H1 (cell line): ENCODE results near the gene CYP27B1. TPM values are rescaled to one million over a fixed set of nuclear protein-coding genes. Genes with fewer than 3 reads are reported as not detected.
A peak's percentile ranks its signal among the peaks of the same experiment; 100 is the strongest.

Source experiments
- CTCF ChIA-PET: fragments of 300-600 bp; sonication (Branson Sonifier 250); formaldehyde crosslinking; loops from one replicate; lab custom pipeline; 2021; ENCODE audit not compliant: partially characterized antibody; lab: Charles Lee
- POLR2A ChIA-PET: fragments of 300-600 bp; sonication (Branson Sonifier 250); formaldehyde crosslinking; loops from one replicate; lab custom pipeline; 2021; ENCODE audit warnings: inconsistent platforms; ENCODE audit not compliant: partially characterized antibody; lab: Charles Lee
- DNase-seq, 2 experiments: peaks; one replicate each; pipeline versions ENCODE4 v3.0.0 to v3.0.0-alpha.2; 2010 to 2022; ENCODE audit warnings: low spot score in 2 of 2, low read depth in 1 of 2, mixed read lengths in 1 of 2
- FAIRE-seq: peaks from 2 replicates; lab custom pipeline; 2011; peaks lifted over from hg19 to GRCh38; lab: Jason Lieb, UNC
- H2AFZ ChIP-seq: 2 replicates; pipeline ENCODE4 v1.8.1; 2012; ENCODE audit warnings: low read length, inconsistent platforms
- H2AK5ac ChIP-seq: 2 replicates; pipeline ENCODE4 v1.6.1; 2013; ENCODE audit warnings: low read depth, low read length
- H2BK120ac ChIP-seq: replicated peaks from 2 replicates; pipeline ENCODE3; 2013; ENCODE audit warnings: low read depth, low read length, inconsistent platforms
- H2BK12ac ChIP-seq: 2 replicates; pipeline ENCODE4 v1.6.1; 2013; ENCODE audit warnings: low read depth, low read length
- H2BK15ac ChIP-seq: 2 replicates; pipeline ENCODE4 v1.6.1; 2013; ENCODE audit warnings: low read length
- H2BK20ac ChIP-seq: 2 replicates; pipeline ENCODE4 v1.6.1; 2013; ENCODE audit warnings: low read length
- H2BK5ac ChIP-seq: 2 replicates; pipeline ENCODE4 v1.6.1; 2013; ENCODE audit warnings: low read depth, low read length
- H3K14ac ChIP-seq: 2 replicates; pipeline ENCODE4 v1.6.1; 2013; ENCODE audit warnings: inconsistent platforms; ENCODE audit not compliant: insufficient read length
- H3K18ac ChIP-seq: 2 replicates; pipeline ENCODE4 v1.6.1; 2013; ENCODE audit warnings: low read length; ENCODE audit errors: extremely low read depth
- H3K23ac ChIP-seq: 2 replicates; pipeline ENCODE4 v1.6.1; 2013; ENCODE audit warnings: inconsistent platforms; ENCODE audit not compliant: insufficient read length
- H3K23me2 ChIP-seq: 2 replicates; pipeline ENCODE4 v1.6.1; 2013; ENCODE audit warnings: low read depth, low read length
- H3K27ac ChIP-seq: 2 replicates; pipeline ENCODE4 v1.6.1; 2011; ENCODE audit warnings: low read depth, low read length, inconsistent platforms
- H3K27me3 ChIP-seq, 4 experiments: replicated peaks in 1 of 4; 1 replicate in 1 of 4; 2 replicates in 3 of 4; pipeline versions ENCODE4 v1.6.1 to v1.8.1; 2011 to 2013; ENCODE audit warnings: low read length in 3 of 4, mild to moderate bottlenecking in 3 of 4, inconsistent platforms in 2 of 4, mixed read lengths in 2 of 4, moderate library complexity in 1 of 4; ENCODE audit not compliant: control insufficient read depth in 3 of 4, insufficient read depth in 3 of 4; ENCODE audit errors: extremely low read depth in 1 of 4
- H3K36me3 ChIP-seq, 4 experiments: 2 replicates each; pipeline versions ENCODE4 v1.6.1 to v1.8.1; 2011 to 2013; ENCODE audit warnings: mild to moderate bottlenecking in 4 of 4, low read length in 3 of 4, moderate library complexity in 2 of 4, control low read depth in 1 of 4, inconsistent platforms in 1 of 4; ENCODE audit not compliant: insufficient read depth in 4 of 4, control insufficient read depth in 2 of 4
- H3K4ac ChIP-seq: replicated peaks from 2 replicates; pipeline ENCODE3; 2013; ENCODE audit warnings: low read length, low read depth, mixed read lengths, inconsistent platforms; ENCODE audit not compliant: insufficient read length
- H3K4me1 ChIP-seq, 4 experiments: replicated peaks in 1 of 4; 1 replicate in 1 of 4; 2 replicates in 3 of 4; pipeline versions ENCODE4 v1.6.1 to v1.8.1; 2011 to 2013; ENCODE audit warnings: low read length in 3 of 4, inconsistent platforms in 2 of 4, mixed read lengths in 1 of 4; ENCODE audit not compliant: insufficient read depth in 4 of 4, control insufficient read depth in 3 of 4
- H3K4me2 ChIP-seq, 2 experiments: 2 replicates each; pipeline versions ENCODE4 v1.6.1 to v1.8.1; 2011 to 2013; ENCODE audit warnings: low read depth in 2 of 2, low read length in 2 of 2, control low read depth in 1 of 2, inconsistent platforms in 1 of 2, mild to moderate bottlenecking in 1 of 2; ENCODE audit not compliant: insufficient read depth in 1 of 2
- H3K4me3 ChIP-seq, 4 experiments: fragments of 200-600, 300-600 bp in 1 of 4; sonication (generic), shearing (Covaris generic), sonication (Bioruptor Twin) in 1 of 4; 2 replicates each; pipeline versions ENCODE4 v1.5.1 to v1.8.1; 2011 to 2016; ENCODE audit warnings: low read length in 4 of 4, low read depth in 3 of 4, control low read depth in 2 of 4, inconsistent platforms in 2 of 4, mild to moderate bottlenecking in 2 of 4, mixed read lengths in 1 of 4, moderate library complexity in 1 of 4; ENCODE audit not compliant: insufficient read depth in 2 of 4; ENCODE audit errors: extremely low read depth in 1 of 4
- H3K56ac ChIP-seq: replicated peaks from 2 replicates; pipeline ENCODE3; 2013; ENCODE audit warnings: low read depth, mild to moderate bottlenecking, mixed read lengths, low read length, inconsistent platforms; ENCODE audit not compliant: insufficient read length
- H3K79me1 ChIP-seq: 2 replicates; pipeline ENCODE4 v1.6.1; 2013; ENCODE audit warnings: low read depth, low read length, control low read depth
- H3K79me2 ChIP-seq, 2 experiments: 2 replicates each; pipeline versions ENCODE4 v1.6.1 to v1.8.1; 2012 to 2013; ENCODE audit warnings: low read length in 2 of 2, mild to moderate bottlenecking in 2 of 2, inconsistent platforms in 1 of 2; ENCODE audit not compliant: insufficient read depth in 2 of 2, control insufficient read depth in 1 of 2
- H3K9ac ChIP-seq, 4 experiments: replicated peaks in 1 of 4; 1 replicate in 1 of 4; 2 replicates in 3 of 4; pipeline versions ENCODE4 v1.6.1 to v1.8.1; 2011 to 2013; ENCODE audit warnings: low read depth in 3 of 4, low read length in 3 of 4, control low read depth in 2 of 4, mild to moderate bottlenecking in 2 of 4, moderate library complexity in 2 of 4, inconsistent platforms in 1 of 4; ENCODE audit errors: extremely low read depth in 1 of 4
- H3K9me3 ChIP-seq, 2 experiments: 2 replicates each; pipeline versions ENCODE4 v1.6.1 to v1.8.1; 2012 to 2013; ENCODE audit warnings: mild to moderate bottlenecking in 2 of 2, moderate library complexity in 2 of 2, control low read depth in 1 of 2, inconsistent platforms in 1 of 2, low read depth in 1 of 2, low read length in 1 of 2, mixed read lengths in 1 of 2; ENCODE audit not compliant: insufficient read depth in 2 of 2
- H4K20me1 ChIP-seq, 2 experiments: replicated peaks in 1 of 2; 2 replicates each; pipeline versions ENCODE3 to v1.8.1; 2011 to 2013; ENCODE audit warnings: inconsistent platforms in 2 of 2, low read length in 2 of 2, mild to moderate bottlenecking in 1 of 2; ENCODE audit not compliant: insufficient read depth in 2 of 2, control insufficient read depth in 1 of 2
- H4K5ac ChIP-seq: 2 replicates; pipeline ENCODE4 v1.6.1; 2013; ENCODE audit warnings: low read length, low read depth, mixed read lengths, inconsistent platforms; ENCODE audit not compliant: insufficient read length
- H4K8ac ChIP-seq: 2 replicates; pipeline ENCODE4 v1.8.0; 2013; ENCODE audit warnings: mild to moderate bottlenecking, moderate library complexity, low read length, inconsistent platforms; ENCODE audit not compliant: insufficient read depth; ENCODE audit errors: extremely low read depth
- H4K91ac ChIP-seq: replicated peaks from 2 replicates; pipeline ENCODE3; 2013; ENCODE audit warnings: low read length, mixed read lengths, inconsistent platforms; ENCODE audit not compliant: insufficient read length
- BACH1 ChIP-seq: IDR thresholded peaks from 2 replicates; pipeline ENCODE4 v1.6.1; 2012; ENCODE audit warnings: low read length, improper control_type of control experiment
- EGR1 ChIP-seq: IDR thresholded peaks from 2 replicates; pipeline ENCODE4 v1.6.1; 2011; ENCODE audit warnings: low read depth, low read length, borderline replicate concordance
- GABPA ChIP-seq: IDR thresholded peaks from 2 replicates; pipeline ENCODE4 v1.6.1; 2011; ENCODE audit warnings: mild to moderate bottlenecking, low read length, moderate library complexity, borderline replicate concordance; ENCODE audit not compliant: insufficient read depth
- HDAC6 ChIP-seq: IDR thresholded peaks from one replicate; pipeline ENCODE4 v1.7.1; 2012; ENCODE audit warnings: low read depth, mild to moderate bottlenecking, inconsistent platforms, low read length, moderate library complexity
- SUZ12 ChIP-seq: fragments of 200-600 bp; sonication (generic); IDR thresholded peaks from 2 replicates; pipeline ENCODE4 v1.6.1; 2012; ENCODE audit warnings: mild to moderate bottlenecking, inconsistent platforms, low read length, moderate library complexity, mixed read lengths
- WGBS, 2 experiments: shearing (Covaris generic) in 1 of 2; methylation state at CpG; one replicate each; pipeline versions ENCODE4 v1.1.6 to v1.1.7; 2013 to 2015; ENCODE audit warnings: low lambda C conversion rate in 2 of 2, mixed read lengths in 2 of 2, inconsistent platforms in 1 of 2, low coverage in 1 of 2, missing lambda C conversion rate in 1 of 2; ENCODE audit not compliant: insufficient replicate concordance in 2 of 2, insufficient coverage in 1 of 2, insufficient read length in 1 of 2; ENCODE audit errors: extremely low coverage in 1 of 2, missing lambda C conversion rate in 1 of 2; 5-methylcytosine and 5-hydroxymethylcytosine counted together
- polyA plus RNA-seq, 7 experiments: library from polyadenylated mRNA; depleted of rRNA in 3 of 7; stranded (reverse) in 5 of 7; unstranded in 2 of 7; fragments of >200 nt in 5 of 7; fragments of 200-250 nt in 2 of 7; gene quantifications; 1 replicate in 5 of 7; 2 replicates in 1 of 7; 4 replicates in 1 of 7; pipeline versions ENCODE4 v1.2.1 to v1.2.3, GENCODE V29; 2011 to 2013; ENCODE audit warnings: missing spikeins in 2 of 7, mixed read lengths in 2 of 7
- total RNA-seq: library from RNA; stranded (reverse); fragmentation: NEBNext Ultra II Directional; extraction: Animal tissue kit (Norgen Biotek cat#: 25700); gene quantifications from 2 replicates; pipeline ENCODE4 v1.2.1, GENCODE V29; 2021
- TF ChIP-seq, protein P1 (sequence below), 3 experiments: IDR thresholded peaks; 1 replicate in 2 of 3; 2 replicates in 1 of 3; pipeline versions ENCODE4 v1.5.1 to v1.6.1; 2011; ENCODE audit warnings: low read length in 3 of 3, mild to moderate bottlenecking in 3 of 3, inconsistent platforms in 2 of 3, low read depth in 1 of 3, moderate library complexity in 1 of 3; ENCODE audit not compliant: insufficient read depth in 1 of 3; ENCODE audit errors: control extremely low read depth in 1 of 3

The CYP27B1 gene
- total and polyA plus RNA-seq, 2 of the 8 experiments (the other 6 are each of a cell fraction or from before 2014, with no cell fraction given) = 2.9 to 3.3 TPM

- peaks cover 0 to 3% of the 10 kb centered on the region in 2 experiments for H4K20me1 ChIP-seq
- H3K79me2 ChIP-seq = no peaks in the 10 kb centered on the region
- CTCF ChIA-PET = interaction anchor here (2.3 to 11.7 kb wide), 2 partner anchors 20 to 24 kb away, joined by 6 to 149 read pairs; partner anchors contain the start of genes AGAP2 and OS9
- no peak overlapping the region for H3K14ac ChIP-seq
- no peak overlapping the region for H3K18ac ChIP-seq
- H3K4me1 ChIP-seq = no peaks in the 10 kb centered on the region
- no peak overlapping the region for H4K8ac ChIP-seq
- WGBS, 2 experiments = 91 to 100% methylated on average over 1 to 21 of the region's 22 CpGs
- H4K5ac ChIP-seq = no peak overlapping the region
- no peak overlapping the region for H2AFZ ChIP-seq
- H3K27ac ChIP-seq = no peak overlapping the region
- no peak overlapping the region for H3K56ac ChIP-seq
- no peak overlapping the region for H3K9ac ChIP-seq
- H3K4me3 ChIP-seq = no peak overlapping the region
- no peak overlapping the region for H3K4me2 ChIP-seq
- H2BK20ac ChIP-seq = no peak overlapping the region
- H3K27me3 ChIP-seq = no peaks in the 10 kb centered on the region
- no peak overlapping the region for H2AK5ac ChIP-seq
- DNase-seq = peak in 1 of 2 experiments; percentile 19
- H3K23ac ChIP-seq = no peak overlapping the region
- H2BK12ac ChIP-seq = no peak overlapping the region
- no peak overlapping the region for H3K4ac ChIP-seq
- H3K79me1 ChIP-seq = no peaks in the 10 kb centered on the region
- H2BK15ac ChIP-seq = no peak overlapping the region
- H2BK120ac ChIP-seq = no peak overlapping the region
- POLR2A ChIA-PET = interaction anchor here (0.6 kb wide), 1 partner anchor 75 kb away, joined by 3 read pairs; no protein-coding TSS in a partner anchor
- no peak for FAIRE-seq
- H2BK5ac ChIP-seq = no peak overlapping the region
- H3K36me3 ChIP-seq = peaks cover 0 to 22% (median 5%) of the 10 kb centered on the region in 4 experiments; a peak in 4 of 8 replicates
- no peak overlapping the region for H4K91ac ChIP-seq
- no peaks in the 10 kb centered on the region for H3K9me3 ChIP-seq
- H3K23me2 ChIP-seq = no peaks in the 10 kb centered on the region
- TF ChIP-seq GABPA = no peak
- no peak for TF ChIP-seq SUZ12
- TF ChIP-seq, protein P1, sequence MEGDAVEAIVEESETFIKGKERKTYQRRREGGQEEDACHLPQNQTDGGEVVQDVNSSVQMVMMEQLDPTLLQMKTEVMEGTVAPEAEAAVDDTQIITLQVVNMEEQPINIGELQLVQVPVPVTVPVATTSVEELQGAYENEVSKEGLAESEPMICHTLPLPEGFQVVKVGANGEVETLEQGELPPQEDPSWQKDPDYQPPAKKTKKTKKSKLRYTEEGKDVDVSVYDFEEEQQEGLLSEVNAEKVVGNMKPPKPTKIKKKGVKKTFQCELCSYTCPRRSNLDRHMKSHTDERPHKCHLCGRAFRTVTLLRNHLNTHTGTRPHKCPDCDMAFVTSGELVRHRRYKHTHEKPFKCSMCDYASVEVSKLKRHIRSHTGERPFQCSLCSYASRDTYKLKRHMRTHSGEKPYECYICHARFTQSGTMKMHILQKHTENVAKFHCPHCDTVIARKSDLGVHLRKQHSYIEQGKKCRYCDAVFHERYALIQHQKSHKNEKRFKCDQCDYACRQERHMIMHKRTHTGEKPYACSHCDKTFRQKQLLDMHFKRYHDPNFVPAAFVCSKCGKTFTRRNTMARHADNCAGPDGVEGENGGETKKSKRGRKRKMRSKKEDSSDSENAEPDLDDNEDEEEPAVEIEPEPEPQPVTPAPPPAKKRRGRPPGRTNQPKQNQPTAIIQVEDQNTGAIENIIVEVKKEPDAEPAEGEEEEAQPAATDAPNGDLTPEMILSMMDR (IDR thresholded peaks at IDR 0.05; ENCODE audit: control extremely low read depth in 1 of 3, insufficient read depth in 1 of 3, low read depth in 1 of 3, low read length in 3 of 3) = no peak
- no peak for TF ChIP-seq BACH1
- no peak for TF ChIP-seq HDAC6
- TF ChIP-seq EGR1 = no peak
These were observed 48.8 kb downstream of the CYP27B1 start for GRCh38 chr12:57717846-57718640.
